ENCODE measurements around the gene MYCL. TPM values are rescaled to one million over a fixed set of nuclear protein-coding genes. Genes with fewer than 3 reads are reported as not detected.
A peak's percentile ranks its signal among the peaks of the same experiment; 100 is the strongest.

Gene MYCL
- total and polyA plus RNA-seq, 10 of the 15 experiments (the other 5 are each of a cell fraction or from before 2014, with no cell fraction given), result 0.11 to 1.4 (median 0.40) TPM; not detected in 1

DNA sequence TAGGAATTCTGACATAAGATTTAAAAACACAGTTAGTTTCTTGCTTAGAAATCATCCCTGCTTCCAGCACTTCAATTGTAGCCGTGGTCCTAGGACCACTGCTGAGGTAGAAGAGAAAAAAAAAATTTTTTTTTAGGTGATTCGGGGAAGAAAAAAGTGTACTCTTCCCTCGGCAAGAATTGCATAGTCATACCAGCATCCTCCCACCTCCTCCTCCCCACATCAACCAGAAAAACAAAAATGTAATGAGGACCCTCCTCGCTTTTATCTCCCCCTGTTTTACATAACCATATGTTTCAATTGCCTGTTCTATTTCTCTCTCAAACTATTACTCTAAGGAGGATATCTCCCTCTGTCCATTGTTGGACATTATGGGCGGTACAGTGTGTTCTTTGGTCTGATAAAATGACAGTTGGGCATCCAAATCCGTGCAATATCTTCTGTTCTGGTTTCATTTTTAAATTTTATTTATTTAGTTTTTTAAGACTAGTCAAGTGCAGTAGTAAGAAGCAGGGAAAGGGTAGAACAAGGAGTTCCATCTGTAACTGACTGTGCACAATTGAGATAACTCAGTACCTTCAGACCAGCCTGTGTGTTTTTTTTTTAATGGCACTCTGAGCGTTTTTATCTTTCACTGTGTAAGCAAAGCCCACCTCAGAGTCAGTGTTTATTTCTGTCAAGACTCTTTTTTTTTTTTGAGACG is 42.8 kb upstream of the MYCL start:
- ATAC-seq, result no peak
- no peak for FAIRE-seq

More for the DNA sequence above, 42.8 kb upstream of the MYCL start:
- DNase-seq (ENCODE audit: low read depth, low spot score), result no peak
- no peak overlapping the region for H3K27ac ChIP-seq (ENCODE audit: control insufficient read depth, insufficient read depth)
- 21% methylated on average over 7 of the region's 8 CpGs for WGBS (ENCODE audit: insufficient coverage, insufficient replicate concordance, low lambda C conversion rate, missing lambda C conversion rate)
- SMC1A ChIA-PET (ENCODE audit: uncharacterized antibody, unreplicated experiment), result no interaction called here
- H3K79me2 ChIP-seq (ENCODE audit: control insufficient read depth, insufficient read depth, low read length), result no peaks in the 10 kb centered on the region
- no peak overlapping the region for H3K4me3 ChIP-seq
- no peak overlapping the region for H2AFZ ChIP-seq (ENCODE audit: control insufficient read depth, low read depth, low read length)
- peaks cover 15% of the 10 kb centered on the region for H3K4me1 ChIP-seq (ENCODE audit: control insufficient read depth, insufficient read depth, low read length)
- in situ Hi-C loops (cut with MboI), result no loop called here
- H3K4me2 ChIP-seq (ENCODE audit: control insufficient read depth, insufficient read depth), result no peak overlapping the region
- peak; percentile 35 for TF ChIP-seq JUNB (IDR thresholded peaks at IDR 0.05)
- TF ChIP-seq TCF7 (IDR thresholded peaks at IDR 0.05; ENCODE audit: borderline replicate concordance), result peak; percentile 31; the same call in 1 of the 2 replicates
- TF ChIP-seq, protein P1, sequence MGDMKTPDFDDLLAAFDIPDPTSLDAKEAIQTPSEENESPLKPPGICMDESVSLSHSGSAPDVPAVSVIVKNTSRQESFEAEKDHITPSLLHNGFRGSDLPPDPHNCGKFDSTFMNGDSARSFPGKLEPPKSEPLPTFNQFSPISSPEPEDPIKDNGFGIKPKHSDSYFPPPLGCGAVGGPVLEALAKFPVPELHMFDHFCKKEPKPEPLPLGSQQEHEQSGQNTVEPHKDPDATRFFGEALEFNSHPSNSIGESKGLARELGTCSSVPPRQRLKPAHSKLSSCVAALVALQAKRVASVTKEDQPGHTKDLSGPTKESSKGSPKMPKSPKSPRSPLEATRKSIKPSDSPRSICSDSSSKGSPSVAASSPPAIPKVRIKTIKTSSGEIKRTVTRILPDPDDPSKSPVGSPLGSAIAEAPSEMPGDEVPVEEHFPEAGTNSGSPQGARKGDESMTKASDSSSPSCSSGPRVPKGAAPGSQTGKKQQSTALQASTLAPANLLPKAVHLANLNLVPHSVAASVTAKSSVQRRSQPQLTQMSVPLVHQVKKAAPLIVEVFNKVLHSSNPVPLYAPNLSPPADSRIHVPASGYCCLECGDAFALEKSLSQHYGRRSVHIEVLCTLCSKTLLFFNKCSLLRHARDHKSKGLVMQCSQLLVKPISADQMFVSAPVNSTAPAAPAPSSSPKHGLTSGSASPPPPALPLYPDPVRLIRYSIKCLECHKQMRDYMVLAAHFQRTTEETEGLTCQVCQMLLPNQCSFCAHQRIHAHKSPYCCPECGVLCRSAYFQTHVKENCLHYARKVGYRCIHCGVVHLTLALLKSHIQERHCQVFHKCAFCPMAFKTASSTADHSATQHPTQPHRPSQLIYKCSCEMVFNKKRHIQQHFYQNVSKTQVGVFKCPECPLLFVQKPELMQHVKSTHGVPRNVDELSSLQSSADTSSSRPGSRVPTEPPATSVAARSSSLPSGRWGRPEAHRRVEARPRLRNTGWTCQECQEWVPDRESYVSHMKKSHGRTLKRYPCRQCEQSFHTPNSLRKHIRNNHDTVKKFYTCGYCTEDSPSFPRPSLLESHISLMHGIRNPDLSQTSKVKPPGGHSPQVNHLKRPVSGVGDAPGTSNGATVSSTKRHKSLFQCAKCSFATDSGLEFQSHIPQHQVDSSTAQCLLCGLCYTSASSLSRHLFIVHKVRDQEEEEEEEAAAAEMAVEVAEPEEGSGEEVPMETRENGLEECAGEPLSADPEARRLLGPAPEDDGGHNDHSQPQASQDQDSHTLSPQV (IDR thresholded peaks at IDR 0.05), result no peak
- TF ChIP-seq RUNX3 (IDR thresholded peaks at IDR 0.05; ENCODE audit: low read length), result peak; percentile 61; the same call in 1 of the 2 replicates
- H4K20me1 ChIP-seq (ENCODE audit: control insufficient read depth, insufficient read depth), result no peaks in the 10 kb centered on the region
- H3K36me3 ChIP-seq (ENCODE audit: control insufficient read depth in 2 of 2, insufficient read depth in 2 of 2, low read length in 1 of 2), result no peaks in the 10 kb centered on the region
- RAD21 ChIA-PET (ENCODE audit: unreplicated experiment), result no interaction called here
- no peaks in the 10 kb centered on the region for H3K9me3 ChIP-seq (replicated peaks; ENCODE audit: control insufficient read depth, insufficient read depth, low read length)
- H3K9ac ChIP-seq (ENCODE audit: control insufficient read depth, insufficient read depth, low read length), result no peak overlapping the region
- no TSS peak for BruUV-seq (replicated peaks)
- no peaks in the 10 kb centered on the region for H3K27me3 ChIP-seq (replicated peaks in 1 of 2; ENCODE audit: control insufficient read depth in 2 of 2, insufficient read depth in 2 of 2, low read length in 1 of 2)
- CTCF ChIA-PET, result interaction anchor here (0.7 to 1.5 kb wide), 2 partner anchors 11 to 14 kb away, joined by 3 to 5 read pairs; no protein-coding TSS in a partner anchor
- intact Hi-C loops (cut with micrococcal nuclease; ENCODE audit: unreplicated experiment), result no loop called here
- POLR2A ChIA-PET, result interaction anchor here (0.7 kb wide), 1 partner anchor 16 kb away, joined by 4 read pairs; no protein-coding TSS in a partner anchor

Measured in GM12878 (cell line).